T-helper 2 cell treated with Interferon-gamma antibody and Interleukin-4, amounts not matched to agents 5 μg/mL and 100 μg/mL, for 36 hours (primary cell): ENCODE data around the gene GLIS2.
A peak's percentile ranks its signal among the peaks of the same experiment; 100 is the strongest.

Source experiments
- DNase-seq: peaks from one replicate; pipeline ENCODE4 v3.0.0; 2021; ENCODE audit warnings: low spot score
- H3K27ac Mint-ChIP-seq: one replicate; pipeline ENCODE4 v1.8.0; 2021; ENCODE audit warnings: mild to moderate bottlenecking, mixed read lengths
- H3K27me3 Mint-ChIP-seq: one replicate; pipeline ENCODE4 v1.8.0; 2021; ENCODE audit warnings: low read depth, mixed read lengths
- H3K36me3 Mint-ChIP-seq: one replicate; pipeline ENCODE4 v1.8.0; 2021; ENCODE audit warnings: low read depth, mixed read lengths
- H3K4me1 Mint-ChIP-seq: one replicate; pipeline ENCODE4 v1.8.0; 2021; ENCODE audit warnings: low read depth, mixed read lengths
- H3K4me3 Mint-ChIP-seq: one replicate; pipeline ENCODE4 v1.8.0; 2022; ENCODE audit warnings: mild to moderate bottlenecking, moderate library complexity, mixed read lengths
- H3K9me3 Mint-ChIP-seq: one replicate; pipeline ENCODE4 v1.8.0; 2021; ENCODE audit warnings: mixed read lengths

Gene GLIS2

GRCh38 chr16:4366016-4366415, 50.1 kb downstream of the GLIS2 start:
- no peaks in the 10 kb centered on the region for H3K9me3 Mint-ChIP-seq
- H3K36me3 Mint-ChIP-seq: peaks cover 18% of the 10 kb centered on the region
- no peaks in the 10 kb centered on the region for H3K4me1 Mint-ChIP-seq
- no peaks in the 10 kb centered on the region for H3K27me3 Mint-ChIP-seq
- no peak overlapping the region for H3K4me3 Mint-ChIP-seq
- no peak overlapping the region for H3K27ac Mint-ChIP-seq
- no peak for DNase-seq

- no peak overlapping the region for H3K27ac Mint-ChIP-seq
- no peak overlapping the region for H3K4me3 Mint-ChIP-seq
- DNase-seq: no peak
- H3K4me1 Mint-ChIP-seq: no peaks in the 10 kb centered on the region
- peaks cover 14% of the 10 kb centered on the region for H3K36me3 Mint-ChIP-seq
- no peaks in the 10 kb centered on the region for H3K9me3 Mint-ChIP-seq
- H3K27me3 Mint-ChIP-seq: no peaks in the 10 kb centered on the region
Observed at GRCh38 chr16:4367393-4367856, 51.6 kb downstream of the GLIS2 start.

GRCh38 chr16:4369007-4369733, 53.3 kb downstream of the GLIS2 start:
- H3K4me3 Mint-ChIP-seq: no peak overlapping the region
- no peak for DNase-seq
- H3K36me3 Mint-ChIP-seq: peaks cover 5% of the 10 kb centered on the region
- no peaks in the 10 kb centered on the region for H3K27me3 Mint-ChIP-seq
- H3K9me3 Mint-ChIP-seq: no peaks in the 10 kb centered on the region
- H3K4me1 Mint-ChIP-seq: no peaks in the 10 kb centered on the region
- peak overlapping the region; percentile 62 for H3K27ac Mint-ChIP-seq

- no peaks in the 10 kb centered on the region for H3K27me3 Mint-ChIP-seq
- H3K27ac Mint-ChIP-seq: no peak overlapping the region
- no peaks in the 10 kb centered on the region for H3K4me1 Mint-ChIP-seq
- H3K36me3 Mint-ChIP-seq: peaks cover 5% of the 10 kb centered on the region
- DNase-seq: no peak
- H3K4me3 Mint-ChIP-seq: no peak overlapping the region
- no peaks in the 10 kb centered on the region for H3K9me3 Mint-ChIP-seq
Observed at GRCh38 chr16:4370151-4370550, 54.3 kb downstream of the GLIS2 start.

- Mint-ChIP-seq H3K27ac (no peak overlapping the region), H3K27me3 (no peaks in the 10 kb centered on the region), H3K9me3 (no peaks in the 10 kb centered on the region), H3K4me3 (no peak overlapping the region), H3K4me1 (no peaks in the 10 kb centered on the region), H3K36me3 (peaks cover 8% of the 10 kb centered on the region)
- DNase-seq: no peak
Observed at GRCh38 chr16:4370570-4371356, 54.9 kb downstream of the GLIS2 start.

- no peaks in the 10 kb centered on the region for H3K9me3 Mint-ChIP-seq
- no peaks in the 10 kb centered on the region for H3K4me1 Mint-ChIP-seq
- H3K36me3 Mint-ChIP-seq: peaks cover 8% of the 10 kb centered on the region
- DNase-seq: peak; percentile 58
- no peaks in the 10 kb centered on the region for H3K27me3 Mint-ChIP-seq
- H3K4me3 Mint-ChIP-seq: peak within 1 kb of the TSS; percentile 59
- no peak within 1 kb of the TSS for H3K27ac Mint-ChIP-seq
Observed at GRCh38 chr16:4371357-4372000, 55.6 kb downstream of the GLIS2 start, which contains the start of gene VASN. VASN (plus strand) TSS chr16:4371848; CDS start chr16:4380878, 9,030 bp downstream.

- DNase-seq: peak; percentile 16
- peak overlapping the region; percentile 59 for H3K4me3 Mint-ChIP-seq
- no peaks in the 10 kb centered on the region for H3K4me1 Mint-ChIP-seq
- H3K27me3 Mint-ChIP-seq: no peaks in the 10 kb centered on the region
- no peaks in the 10 kb centered on the region for H3K9me3 Mint-ChIP-seq
- no peak overlapping the region for H3K27ac Mint-ChIP-seq
- peaks cover 11% of the 10 kb centered on the region for H3K36me3 Mint-ChIP-seq
Observed at GRCh38 chr16:4372001-4372577, 56.2 kb downstream of the GLIS2 start.

- no peak for DNase-seq
- Mint-ChIP-seq H3K36me3 (peaks cover 7% of the 10 kb centered on the region), H3K4me1 (no peaks in the 10 kb centered on the region), H3K27me3 (no peaks in the 10 kb centered on the region), H3K9me3 (no peaks in the 10 kb centered on the region), H3K27ac (no peak overlapping the region), H3K4me3 (peak overlapping the region; percentile 59)
Observed at GRCh38 chr16:4372578-4373355, 56.9 kb downstream of the GLIS2 start.

GRCh38 chr16:4373356-4373908, 57.6 kb downstream of the GLIS2 start:
- Mint-ChIP-seq H3K4me1 (no peaks in the 10 kb centered on the region), H3K27me3 (no peaks in the 10 kb centered on the region), H3K36me3 (peaks cover 9% of the 10 kb centered on the region), H3K9me3 (no peaks in the 10 kb centered on the region), H3K27ac (no peak overlapping the region), H3K4me3 (no peak overlapping the region)
- DNase-seq: no peak

- H3K36me3 Mint-ChIP-seq: peaks cover 9% of the 10 kb centered on the region
- no peaks in the 10 kb centered on the region for H3K9me3 Mint-ChIP-seq
- H3K27me3 Mint-ChIP-seq: no peaks in the 10 kb centered on the region
- no peak overlapping the region for H3K27ac Mint-ChIP-seq
- no peak overlapping the region for H3K4me3 Mint-ChIP-seq
- DNase-seq: no peak
- no peaks in the 10 kb centered on the region for H3K4me1 Mint-ChIP-seq
Observed at GRCh38 chr16:4373909-4374742, 58.3 kb downstream of the GLIS2 start.

GRCh38 chr16:4375717-4376116, 59.9 kb downstream of the GLIS2 start:
- Mint-ChIP-seq H3K36me3 (peaks cover 11% of the 10 kb centered on the region), H3K4me1 (no peaks in the 10 kb centered on the region), H3K27ac (no peak overlapping the region), H3K4me3 (no peak overlapping the region), H3K27me3 (no peaks in the 10 kb centered on the region), H3K9me3 (no peaks in the 10 kb centered on the region)
- DNase-seq: no peak

GRCh38 chr16:4376126-4376892, 60.4 kb downstream of the GLIS2 start:
- Mint-ChIP-seq H3K9me3 (no peaks in the 10 kb centered on the region), H3K27ac (no peak overlapping the region), H3K27me3 (no peaks in the 10 kb centered on the region), H3K36me3 (peaks cover 11% of the 10 kb centered on the region), H3K4me1 (no peaks in the 10 kb centered on the region), H3K4me3 (no peak overlapping the region)
- no peak for DNase-seq
